Measurements from ENCODE around the gene ATP2B3. TPM values are rescaled to one million over a fixed set of nuclear protein-coding genes. Genes with fewer than 3 reads are reported as not detected.

ATP2B3 gene
- total and polyA plus RNA-seq, 10 of the 15 experiments (the other 5 are each of a cell fraction or from before 2014, with no cell fraction given): 0.01 TPM; not detected in 9

DNA sequence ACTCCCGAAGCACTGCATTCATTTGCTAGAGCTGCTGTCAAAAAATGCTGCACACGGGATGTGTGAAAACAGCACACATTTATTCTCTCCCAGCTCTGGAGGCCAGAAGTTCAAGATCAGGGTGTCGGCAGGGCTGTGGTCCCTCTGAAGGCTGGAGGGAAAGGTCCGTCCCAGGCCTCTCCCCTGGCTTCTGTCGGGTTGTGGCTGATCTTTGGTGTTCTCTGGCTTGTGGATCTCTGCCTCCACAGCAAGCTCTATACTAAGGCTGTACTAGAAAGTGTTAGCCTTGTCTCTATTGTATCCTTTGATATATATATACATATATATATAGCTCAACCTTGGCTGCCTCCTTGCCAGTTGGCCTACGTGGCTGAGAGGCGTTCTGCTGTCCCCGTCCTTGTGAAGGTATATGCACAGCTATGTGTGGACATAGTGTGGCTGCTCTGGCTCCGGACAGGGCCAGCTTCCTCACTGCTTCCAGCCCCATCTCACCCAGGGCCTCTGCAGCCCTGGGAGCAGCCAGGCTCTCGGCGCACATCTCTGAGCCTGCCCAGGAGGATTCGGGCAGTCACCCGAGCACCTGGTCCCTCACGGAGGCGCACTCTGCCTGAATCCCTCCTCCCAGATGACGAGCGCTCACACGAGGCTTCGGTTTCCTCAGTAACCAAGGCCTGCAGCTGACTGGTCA is 114.6 kb downstream of the ATP2B3 start:
- no TSS peak for BruUV-seq (replicated peaks)
- H3K79me2 ChIP-seq (ENCODE audit: control insufficient read depth, insufficient read depth, low read length): no peaks in the 10 kb centered on the region
- no peaks in the 10 kb centered on the region for H3K4me1 ChIP-seq (ENCODE audit: control insufficient read depth, insufficient read depth, low read length)
- CTCF ChIA-PET: interaction anchor here (0.8 to 2.2 kb wide), 6 partner anchors 14 to 93 kb away, joined by 3 to 7 read pairs (median 4); partner anchors contain the start of gene DUSP9
- H3K4me2 ChIP-seq (ENCODE audit: control insufficient read depth, insufficient read depth): no peak overlapping the region
- TF ChIP-seq PAX5 (IDR thresholded peaks at IDR 0.05; ENCODE audit: borderline replicate concordance, low read depth, low read length) (no peak), SUPT20H (IDR thresholded peaks at IDR 0.05; ENCODE audit: borderline replicate concordance, control insufficient read depth, low read depth, low read length) (no peak), BRCA1 (IDR thresholded peaks at IDR 0.05; ENCODE audit: low read depth, low read length) (no peak), NR2C2 (IDR thresholded peaks at IDR 0.05; ENCODE audit: borderline replicate concordance, control insufficient read depth, insufficient read length, low read depth) (no peak), CHD1 (IDR thresholded peaks at IDR 0.05; ENCODE audit: low read depth, low read length) (no peak)
- H4K20me1 ChIP-seq (ENCODE audit: control insufficient read depth, insufficient read depth): no peaks in the 10 kb centered on the region
- WGBS (ENCODE audit: insufficient coverage, insufficient replicate concordance, low lambda C conversion rate, missing lambda C conversion rate): 53% methylated on average over 19 of the region's 19 CpGs
- no peaks in the 10 kb centered on the region for H3K36me3 ChIP-seq (ENCODE audit: control insufficient read depth in 2 of 2, insufficient read depth in 2 of 2, low read length in 1 of 2)
- no peaks in the 10 kb centered on the region; the same call in 2 of the 3 replicates for H3K9me3 ChIP-seq (replicated peaks; ENCODE audit: control insufficient read depth, insufficient read depth, low read length)
- intact Hi-C loops (cut with micrococcal nuclease; ENCODE audit: unreplicated experiment): no loop called here
- no peak for DNase-seq (ENCODE audit: low read depth, low spot score)
- SMC1A ChIA-PET (ENCODE audit: uncharacterized antibody, unreplicated experiment): no interaction called here
- H2AFZ ChIP-seq (ENCODE audit: control insufficient read depth, low read depth, low read length): no peak overlapping the region
- no peak overlapping the region for H3K27ac ChIP-seq (ENCODE audit: control insufficient read depth, insufficient read depth)
- no peak for ATAC-seq
- in situ Hi-C loops (cut with MboI): no loop called here
- no peak overlapping the region for H3K4me3 ChIP-seq
- H3K27me3 ChIP-seq (replicated peaks in 1 of 2; ENCODE audit: control insufficient read depth in 2 of 2, insufficient read depth in 2 of 2, low read length in 1 of 2): 0 out of 4 replicates have a peak, but pooled peaks cover 0 to 2% of the 10 kb centered on the region in 2 experiments
- POLR2A ChIA-PET: no interaction called here
- no peak overlapping the region for H3K9ac ChIP-seq (ENCODE audit: control insufficient read depth, insufficient read depth, low read length)
- FAIRE-seq: no peak
- RAD21 ChIA-PET (ENCODE audit: unreplicated experiment): no interaction called here

Other genes with a start within 250 kb of the ATP2B3 start
Only the 7 nearest of the 14 such genes appear.
- not detected in 2 replicates for gene PNMA6E, start 116.3 kb upstream of the ATP2B3 start, total RNA-seq (2014; rRNA removed)
- not detected in 2 replicates for gene PNMA6E, start 116.3 kb upstream of the ATP2B3 start, total RNA-seq (2014; rRNA removed; fragmentation: Illumina TruSeq; extraction: Trizol)
- gene PNMA6E, start 116.3 kb upstream of the ATP2B3 start, total RNA-seq (2021): not detected in 2 replicates
- gene PNMA6E, start 116.3 kb upstream of the ATP2B3 start, polyA plus RNA-seq (2011; rRNA removed): not detected in 2 replicates
- gene PNMA6E, start 116.3 kb upstream of the ATP2B3 start, polyA plus RNA-seq (2014; fragmentation: Illumina TruSeq; extraction: Trizol): not detected in 2 replicates
- gene PNMA6E, start 116.3 kb upstream of the ATP2B3 start, polyA plus RNA-seq (2014; fragmentation: Nextera tagmentation; extraction: Ambion mirVana): not detected
- not detected in 2 replicates for gene PNMA6E, start 116.3 kb upstream of the ATP2B3 start, polyA plus RNA-seq (2014; rRNA removed)
- gene PNMA6E, start 116.3 kb upstream of the ATP2B3 start, polyA plus RNA-seq (2016; fragmentation: Nextera tagmentation; extraction: Ambion mirVana): not detected
- gene ZFP92, start 106.2 kb upstream of the ATP2B3 start, total RNA-seq (2014; rRNA removed): 0.06 and 0.11 TPM in 2 replicates
- 0.09 and 0.14 TPM in 2 replicates for gene ZFP92, start 106.2 kb upstream of the ATP2B3 start, total RNA-seq (2014; rRNA removed; fragmentation: Illumina TruSeq; extraction: Trizol)
- 0.13 and 0.31 TPM in 2 replicates for gene ZFP92, start 106.2 kb upstream of the ATP2B3 start, total RNA-seq (2021)
- gene ZFP92, start 106.2 kb upstream of the ATP2B3 start, polyA plus RNA-seq (2011; rRNA removed): 1.4 and 1.6 TPM in 2 replicates
- gene ZFP92, start 106.2 kb upstream of the ATP2B3 start, polyA plus RNA-seq (2014; fragmentation: Illumina TruSeq; extraction: Trizol): 0.16 and 0.27 TPM in 2 replicates
- under 1 TPM; 0.02 to 0.03 TPM for gene ZFP92, start 106.2 kb upstream of the ATP2B3 start, polyA plus RNA-seq (2014; fragmentation: Nextera tagmentation; extraction: Ambion mirVana)
- 0.09 and 0.19 TPM in 2 replicates for gene ZFP92, start 106.2 kb upstream of the ATP2B3 start, polyA plus RNA-seq (2014; rRNA removed)
- gene ZFP92, start 106.2 kb upstream of the ATP2B3 start, polyA plus RNA-seq (2016; fragmentation: Nextera tagmentation; extraction: Ambion mirVana): not detected
- 0.65 and 0.85 TPM in 2 replicates for gene TREX2, start 71.6 kb upstream of the ATP2B3 start, total RNA-seq (2014; rRNA removed)
- 0.23 TPM in 1 of 2 replicates, not detected in the other for gene TREX2, start 71.6 kb upstream of the ATP2B3 start, total RNA-seq (2014; rRNA removed; fragmentation: Illumina TruSeq; extraction: Trizol)
- gene TREX2, start 71.6 kb upstream of the ATP2B3 start, total RNA-seq (2021): 0.80 and 1.1 TPM in 2 replicates
- 0.14 TPM in 1 of 2 replicates, not detected in the other for gene TREX2, start 71.6 kb upstream of the ATP2B3 start, polyA plus RNA-seq (2011; rRNA removed)
- 0.09 TPM in 1 of 2 replicates, not detected in the other for gene TREX2, start 71.6 kb upstream of the ATP2B3 start, polyA plus RNA-seq (2014; fragmentation: Illumina TruSeq; extraction: Trizol)
- not detected for gene TREX2, start 71.6 kb upstream of the ATP2B3 start, polyA plus RNA-seq (2014; fragmentation: Nextera tagmentation; extraction: Ambion mirVana)
- gene TREX2, start 71.6 kb upstream of the ATP2B3 start, polyA plus RNA-seq (2014; rRNA removed): 0.84 and 0.97 TPM in 2 replicates
- gene TREX2, start 71.6 kb upstream of the ATP2B3 start, polyA plus RNA-seq (2016; fragmentation: Nextera tagmentation; extraction: Ambion mirVana): under 1 TPM; 0.50 to 0.60 TPM
- gene HAUS7, start 47.1 kb upstream of the ATP2B3 start, total RNA-seq (2014; rRNA removed): 20.5 and 26.2 TPM in 2 replicates
- 22.1 and 22.7 TPM in 2 replicates for gene HAUS7, start 47.1 kb upstream of the ATP2B3 start, total RNA-seq (2014; rRNA removed; fragmentation: Illumina TruSeq; extraction: Trizol)
- gene HAUS7, start 47.1 kb upstream of the ATP2B3 start, total RNA-seq (2021): 40.5 and 44.5 TPM in 2 replicates
- gene HAUS7, start 47.1 kb upstream of the ATP2B3 start, polyA plus RNA-seq (2011; rRNA removed): 12.7 and 20.3 TPM in 2 replicates
- gene HAUS7, start 47.1 kb upstream of the ATP2B3 start, polyA plus RNA-seq (2014; fragmentation: Illumina TruSeq; extraction: Trizol): 8.0 and 16.6 TPM in 2 replicates
- gene HAUS7, start 47.1 kb upstream of the ATP2B3 start, polyA plus RNA-seq (2014; fragmentation: Nextera tagmentation; extraction: Ambion mirVana): 10 to 100 TPM in 1 of 2 experiments, 1 to 10 TPM in 1; 6.7 to 15.6 TPM
- gene HAUS7, start 47.1 kb upstream of the ATP2B3 start, polyA plus RNA-seq (2014; rRNA removed): 36.5 and 45.2 TPM in 2 replicates
- 10 to 100 TPM; 61.0 to 63.3 TPM for gene HAUS7, start 47.1 kb upstream of the ATP2B3 start, polyA plus RNA-seq (2016; fragmentation: Nextera tagmentation; extraction: Ambion mirVana)
- not detected in 2 replicates for gene BGN, start 22.7 kb upstream of the ATP2B3 start, total RNA-seq (2014; rRNA removed)
- not detected in 2 replicates for gene BGN, start 22.7 kb upstream of the ATP2B3 start, total RNA-seq (2014; rRNA removed; fragmentation: Illumina TruSeq; extraction: Trizol)
- gene BGN, start 22.7 kb upstream of the ATP2B3 start, total RNA-seq (2021): 0.18 and 0.27 TPM in 2 replicates
- gene BGN, start 22.7 kb upstream of the ATP2B3 start, polyA plus RNA-seq (2011; rRNA removed): not detected in 2 replicates
- not detected in 2 replicates for gene BGN, start 22.7 kb upstream of the ATP2B3 start, polyA plus RNA-seq (2014; fragmentation: Illumina TruSeq; extraction: Trizol)
- gene BGN, start 22.7 kb upstream of the ATP2B3 start, polyA plus RNA-seq (2014; fragmentation: Nextera tagmentation; extraction: Ambion mirVana): not detected
- not detected in 2 replicates for gene BGN, start 22.7 kb upstream of the ATP2B3 start, polyA plus RNA-seq (2014; rRNA removed)
- gene BGN, start 22.7 kb upstream of the ATP2B3 start, polyA plus RNA-seq (2016; fragmentation: Nextera tagmentation; extraction: Ambion mirVana): under 1 TPM; 0.06 to 0.12 TPM
- 32.4 and 36.2 TPM in 2 replicates for gene CCNQ, start 81.5 kb downstream of the ATP2B3 start, total RNA-seq (2014; rRNA removed)
- gene CCNQ, start 81.5 kb downstream of the ATP2B3 start, total RNA-seq (2014; rRNA removed; fragmentation: Illumina TruSeq; extraction: Trizol): 12.7 and 14.4 TPM in 2 replicates
- 20.5 and 24.8 TPM in 2 replicates for gene CCNQ, start 81.5 kb downstream of the ATP2B3 start, total RNA-seq (2021)
- 8.4 and 11.9 TPM in 2 replicates for gene CCNQ, start 81.5 kb downstream of the ATP2B3 start, polyA plus RNA-seq (2011; rRNA removed)
- 13.4 and 15.9 TPM in 2 replicates for gene CCNQ, start 81.5 kb downstream of the ATP2B3 start, polyA plus RNA-seq (2014; fragmentation: Illumina TruSeq; extraction: Trizol)
- gene CCNQ, start 81.5 kb downstream of the ATP2B3 start, polyA plus RNA-seq (2014; fragmentation: Nextera tagmentation; extraction: Ambion mirVana): 1 to 10 TPM in 1 of 2 experiments, under 1 TPM in 1; 0.45 to 2.8 TPM
- gene CCNQ, start 81.5 kb downstream of the ATP2B3 start, polyA plus RNA-seq (2014; rRNA removed): 35.7 and 39.8 TPM in 2 replicates
- gene CCNQ, start 81.5 kb downstream of the ATP2B3 start, polyA plus RNA-seq (2016; fragmentation: Nextera tagmentation; extraction: Ambion mirVana): 10 to 100 TPM; 27.4 to 29.0 TPM
- not detected in 2 replicates for gene DUSP9, start 129.6 kb downstream of the ATP2B3 start, total RNA-seq (2014; rRNA removed)
- gene DUSP9, start 129.6 kb downstream of the ATP2B3 start, total RNA-seq (2014; rRNA removed; fragmentation: Illumina TruSeq; extraction: Trizol): not detected in 2 replicates
- gene DUSP9, start 129.6 kb downstream of the ATP2B3 start, total RNA-seq (2021): 0.08 and 0.10 TPM in 2 replicates
- gene DUSP9, start 129.6 kb downstream of the ATP2B3 start, polyA plus RNA-seq (2011; rRNA removed): not detected in 2 replicates
- not detected in 2 replicates for gene DUSP9, start 129.6 kb downstream of the ATP2B3 start, polyA plus RNA-seq (2014; fragmentation: Illumina TruSeq; extraction: Trizol)
- not detected for gene DUSP9, start 129.6 kb downstream of the ATP2B3 start, polyA plus RNA-seq (2014; fragmentation: Nextera tagmentation; extraction: Ambion mirVana)
- gene DUSP9, start 129.6 kb downstream of the ATP2B3 start, polyA plus RNA-seq (2014; rRNA removed): not detected in 2 replicates
- not detected for gene DUSP9, start 129.6 kb downstream of the ATP2B3 start, polyA plus RNA-seq (2016; fragmentation: Nextera tagmentation; extraction: Ambion mirVana)

Measured in GM12878 (cell line).